ENCODE data around the gene PSMD11. TPM values are rescaled to one million over a fixed set of nuclear protein-coding genes. Genes with fewer than 3 reads are reported as not detected.
A peak's percentile ranks its signal among the peaks of the same experiment; 100 is the strongest.

PSMD11 gene
- total RNA-seq, 2 experiments from 2014 or later = 161 to 162 TPM

- no peaks in the 10 kb centered on the region for H3K9me3 Mint-ChIP-seq
- H3K4me1 Mint-ChIP-seq (ENCODE audit: low read depth) = peaks cover 70% of the 10 kb centered on the region
- H3K27ac Mint-ChIP-seq = peak overlapping the region; percentile 86
- H3K27me3 Mint-ChIP-seq = no peaks in the 10 kb centered on the region
- DNase-seq = peak; percentile 51
- intact Hi-C loops (cut with micrococcal nuclease) = no loop called here
- peaks cover 32% of the 10 kb centered on the region for H3K36me3 Mint-ChIP-seq
- peak overlapping the region; percentile 87 for H3K4me3 Mint-ChIP-seq
- POLR2A ChIA-PET = interaction anchor here (1.4 to 6.7 kb wide), 2 partner anchors 27 to 34 kb away, joined by 5 to 38 read pairs; no protein-coding TSS in a partner anchor
- CTCF ChIA-PET = interaction anchor here (1.1 to 12.0 kb wide), 4 partner anchors 13 to 387 kb away, joined by 4 to 102 read pairs (median 10); partner anchors contain the start of gene MYO1D
Observed at GRCh38 chr17:32490101-32490482, 45.8 kb downstream of the PSMD11 start.

- ChIA-PET CTCF (interaction anchor here (1.2 to 12.0 kb wide), 7 partner anchors 12 to 168 kb away, joined by 4 to 102 read pairs (median 5); partner anchors contain the start of gene PSMD11), POLR2A (interaction anchor here (1.4 to 6.7 kb wide), 3 partner anchors 26 to 32 kb away, joined by 5 to 38 read pairs (median 9); no protein-coding TSS in a partner anchor)
- Mint-ChIP-seq H3K27ac (peak overlapping the region; percentile 78), H3K36me3 (peaks cover 32% of the 10 kb centered on the region), H3K9me3 (no peaks in the 10 kb centered on the region), H3K27me3 (no peaks in the 10 kb centered on the region), H3K4me3 (peak overlapping the region; percentile 87), H3K4me1 (ENCODE audit: low read depth) (peaks cover 66% of the 10 kb centered on the region)
- peak; percentile 69 for DNase-seq
- intact Hi-C loops (cut with micrococcal nuclease) = loop anchor here (1.0 kb wide), 2 partner anchors 12 to 32 kb away; no protein-coding TSS in a partner anchor
Observed at GRCh38 chr17:32491371-32492263, 47.3 kb downstream of the PSMD11 start.

DNA sequence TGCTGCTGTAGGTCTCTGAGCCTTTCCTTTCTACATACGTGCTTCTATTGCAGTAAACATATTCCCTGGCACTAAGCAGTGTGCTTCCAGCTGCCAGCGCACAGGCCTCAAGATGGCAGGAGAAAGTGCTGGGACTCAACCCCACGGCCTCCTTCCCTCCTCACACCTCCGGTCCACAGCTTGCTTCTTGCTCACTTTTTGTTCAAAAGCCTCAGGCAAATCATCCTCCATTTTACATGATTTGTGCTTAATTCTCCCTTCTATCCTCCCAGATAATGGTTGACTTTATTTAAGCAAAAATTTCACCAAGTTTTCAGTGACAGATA is 47.9 kb downstream of the PSMD11 start:
- POLR2A ChIA-PET = interaction anchor here (1.8 kb wide), 1 partner anchor 31 kb away, joined by 9 read pairs; no protein-coding TSS in a partner anchor
- intact Hi-C loops (cut with micrococcal nuclease) = loop anchor here (1.0 kb wide), 1 partner anchor 31 kb away; no protein-coding TSS in a partner anchor
- Mint-ChIP-seq H3K27ac (peak overlapping the region; percentile 78), H3K4me1 (ENCODE audit: low read depth) (peaks cover 66% of the 10 kb centered on the region), H3K4me3 (peak overlapping the region; percentile 87), H3K27me3 (no peaks in the 10 kb centered on the region), H3K36me3 (peaks cover 32% of the 10 kb centered on the region), H3K9me3 (no peaks in the 10 kb centered on the region)
- CTCF ChIA-PET = interaction anchor here (1.2 to 12.0 kb wide), 6 partner anchors 26 to 167 kb away, joined by 4 to 102 read pairs (median 6); partner anchors contain the start of gene PSMD11
- no peak for DNase-seq

DNA sequence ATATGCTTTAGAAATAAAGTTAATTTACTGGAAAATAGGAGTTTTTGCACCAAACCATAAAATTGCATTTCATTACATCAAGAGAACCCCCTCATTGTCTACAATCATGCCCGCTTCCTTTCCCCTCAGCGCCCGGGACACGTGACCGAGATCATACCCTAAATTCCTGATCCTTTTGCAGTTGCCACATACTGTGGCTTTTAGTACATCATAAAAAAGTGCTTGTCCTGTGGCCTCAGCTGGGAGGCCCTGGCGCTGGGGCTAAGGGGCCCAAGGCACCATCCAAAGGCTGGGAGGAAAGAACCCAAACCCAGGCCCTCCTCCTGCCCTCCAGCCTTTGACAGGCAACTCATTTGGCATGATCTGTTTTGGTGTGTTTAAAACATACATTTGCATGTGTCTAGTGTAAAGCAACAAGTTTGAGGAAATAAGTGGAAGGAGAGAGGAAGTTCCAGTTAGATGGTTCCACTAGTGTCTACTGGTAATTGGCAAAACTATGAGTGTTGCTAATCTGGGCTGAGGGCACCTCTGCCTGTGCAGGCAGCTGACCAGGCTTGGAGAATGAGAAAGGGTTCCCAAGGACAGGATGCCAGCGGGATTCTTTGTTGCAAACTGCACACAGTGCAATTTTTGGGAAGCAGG is 48.5 kb downstream of the PSMD11 start:
- Mint-ChIP-seq H3K4me3 (peak overlapping the region; percentile 17), H3K4me1 (ENCODE audit: low read depth) (peaks cover 62% of the 10 kb centered on the region), H3K27me3 (no peaks in the 10 kb centered on the region), H3K36me3 (peaks cover 29% of the 10 kb centered on the region), H3K9me3 (no peaks in the 10 kb centered on the region), H3K27ac (peak overlapping the region; percentile 72)
- intact Hi-C loops (cut with micrococcal nuclease) = loop anchor here (1.0 kb wide), 1 partner anchor 31 kb away; no protein-coding TSS in a partner anchor
- ChIA-PET CTCF (interaction anchor here (0.6 to 12.0 kb wide), 6 partner anchors 8 to 166 kb away, joined by 3 to 102 read pairs (median 6); no protein-coding TSS in a partner anchor), POLR2A (interaction anchor here (1.8 kb wide), 1 partner anchor 31 kb away, joined by 9 read pairs; no protein-coding TSS in a partner anchor)
- DNase-seq = no peak

GRCh38 chr17:32493571-32493970 is 49.3 kb downstream of the PSMD11 start:
- H3K4me3 Mint-ChIP-seq = no peak overlapping the region
- H3K27me3 Mint-ChIP-seq = no peaks in the 10 kb centered on the region
- intact Hi-C loops (cut with micrococcal nuclease) = no loop called here
- no peak overlapping the region for H3K27ac Mint-ChIP-seq
- no peak for DNase-seq
- H3K4me1 Mint-ChIP-seq (ENCODE audit: low read depth) = peaks cover 54% of the 10 kb centered on the region
- POLR2A ChIA-PET = no interaction called here
- peaks cover 21% of the 10 kb centered on the region for H3K36me3 Mint-ChIP-seq
- H3K9me3 Mint-ChIP-seq = no peaks in the 10 kb centered on the region
- CTCF ChIA-PET = interaction anchor here (0.6 kb wide), 1 partner anchor 9 kb away, joined by 3 read pairs; no protein-coding TSS in a partner anchor

GRCh38 chr17:32493976-32494513 is 49.7 kb downstream of the PSMD11 start:
- no peak overlapping the region for H3K4me3 Mint-ChIP-seq
- ChIA-PET CTCF (no interaction called here), POLR2A (no interaction called here)
- no peaks in the 10 kb centered on the region for H3K27me3 Mint-ChIP-seq
- peaks cover 51% of the 10 kb centered on the region for H3K4me1 Mint-ChIP-seq (ENCODE audit: low read depth)
- intact Hi-C loops (cut with micrococcal nuclease) = no loop called here
- DNase-seq = no peak
- peaks cover 16% of the 10 kb centered on the region for H3K36me3 Mint-ChIP-seq
- H3K27ac Mint-ChIP-seq = no peak overlapping the region
- no peaks in the 10 kb centered on the region for H3K9me3 Mint-ChIP-seq

- intact Hi-C loops (cut with micrococcal nuclease) = no loop called here
- POLR2A ChIA-PET = no interaction called here
- H3K27me3 Mint-ChIP-seq = no peaks in the 10 kb centered on the region
- no peaks in the 10 kb centered on the region for H3K9me3 Mint-ChIP-seq
- DNase-seq = no peak
- no peak overlapping the region for H3K4me3 Mint-ChIP-seq
- peaks cover 9% of the 10 kb centered on the region for H3K36me3 Mint-ChIP-seq
- H3K27ac Mint-ChIP-seq = no peak overlapping the region
- peaks cover 45% of the 10 kb centered on the region for H3K4me1 Mint-ChIP-seq (ENCODE audit: low read depth)
- CTCF ChIA-PET = no interaction called here
Observed at GRCh38 chr17:32494621-32495358, 50.5 kb downstream of the PSMD11 start.

GRCh38 chr17:32495359-32496231 is 51.3 kb downstream of the PSMD11 start:
- peaks cover under 1% of the 10 kb centered on the region for H3K36me3 Mint-ChIP-seq
- POLR2A ChIA-PET = no interaction called here
- CTCF ChIA-PET = interaction anchor here (0.8 to 1.0 kb wide), 2 partner anchors 33 to 51 kb away, joined by 4 read pairs; partner anchors contain the start of gene PSMD11
- H3K27ac Mint-ChIP-seq = no peak overlapping the region
- no peak for DNase-seq
- H3K4me3 Mint-ChIP-seq = peak overlapping the region; percentile 32
- intact Hi-C loops (cut with micrococcal nuclease) = no loop called here
- H3K4me1 Mint-ChIP-seq (ENCODE audit: low read depth) = peaks cover 39% of the 10 kb centered on the region
- no peaks in the 10 kb centered on the region for H3K9me3 Mint-ChIP-seq
- H3K27me3 Mint-ChIP-seq = no peaks in the 10 kb centered on the region

GRCh38 chr17:32496395-32497073 is 52.2 kb downstream of the PSMD11 start:
- no peak for DNase-seq
- ChIA-PET CTCF (interaction anchor here (0.8 to 1.0 kb wide), 2 partner anchors 34 to 52 kb away, joined by 4 read pairs; partner anchors contain the start of gene PSMD11), POLR2A (no interaction called here)
- H3K27me3 Mint-ChIP-seq = no peaks in the 10 kb centered on the region
- H3K4me3 Mint-ChIP-seq = no peak overlapping the region
- peaks cover 35% of the 10 kb centered on the region for H3K4me1 Mint-ChIP-seq (ENCODE audit: low read depth)
- H3K36me3 Mint-ChIP-seq = no peaks in the 10 kb centered on the region
- H3K27ac Mint-ChIP-seq = no peak overlapping the region
- no peaks in the 10 kb centered on the region for H3K9me3 Mint-ChIP-seq
- intact Hi-C loops (cut with micrococcal nuclease) = no loop called here

- Mint-ChIP-seq H3K27ac (peak overlapping the region; percentile 33), H3K36me3 (no peaks in the 10 kb centered on the region), H3K4me1 (ENCODE audit: low read depth) (peaks cover 35% of the 10 kb centered on the region), H3K9me3 (no peaks in the 10 kb centered on the region), H3K4me3 (no peak overlapping the region), H3K27me3 (no peaks in the 10 kb centered on the region)
- no peak for DNase-seq
- intact Hi-C loops (cut with micrococcal nuclease) = no loop called here
- ChIA-PET POLR2A (no interaction called here), CTCF (no interaction called here)
Observed at GRCh38 chr17:32497431-32498205, 53.3 kb downstream of the PSMD11 start.

Measured in activated CD4-positive, alpha-beta memory T cell treated with anti-CD3 and anti-CD28 coated beads for 36 hours (primary cell).